K562 treated with DMSO at 1 percent for 48 hours (cell line): ENCODE measurements around the gene RHD. TPM values are rescaled to one million over a fixed set of nuclear protein-coding genes. Genes with fewer than 3 reads are reported as not detected.

Source experiments
- total RNA-seq: library from RNA; unstranded; fragments of 300-600 nt; gene quantifications from 2 replicates; pipeline ENCODE4 v1.2.3, GENCODE V29; 2022; ENCODE audit warnings: low replicate concordance; ENCODE audit errors: extremely low read depth

RHD gene
- not detected in 2 replicates for total RNA-seq

GRCh38 chr1:25272238-25272637, at the start of gene RHD:
RHD (plus strand) TSS chr1:25272509; CDS start chr1:25272548, 39 bp downstream.

GRCh38 chr1:25232027-25232865, 40.1 kb upstream of the RHD start, which contains the start of gene SYF2:
SYF2 (minus strand) TSS chr1:25232502; CDS start chr1:25232467, 35 bp downstream.

GRCh38 chr1:25247024-25247828, 25.1 kb upstream of the RHD start, which contains the start of gene RSRP1:
RSRP1 (minus strand) TSS chr1:25247454; CDS start chr1:25246963, 491 bp downstream.

GRCh38 chr1:25338188-25338981, 66.1 kb downstream of the RHD start, which contains the start of gene TMEM50A:
TMEM50A (plus strand) TSS chr1:25338334; CDS start chr1:25340487, 2,153 bp downstream.

Other genes starting within 250 kb of the RHD start
- not detected in 2 replicates for gene SYF2, start 40.0 kb upstream of the RHD start, total RNA-seq
- gene RSRP1, start 25.1 kb upstream of the RHD start, total RNA-seq, result not detected in 2 replicates
- gene TMEM50A, start 65.8 kb downstream of the RHD start, total RNA-seq, result not detected in 2 replicates
- not detected in 2 replicates for gene RHCE, start 148.3 kb downstream of the RHD start, total RNA-seq
- not detected in 2 replicates for gene MACO1, start 158.4 kb downstream of the RHD start, total RNA-seq